Measurements from ENCODE around the gene ATAD3C.
"Not testable (repeated sequence)": the region's sequence is repeated elsewhere in the genome, so short reads cannot be mapped to it uniquely, and the experiment has no call there.

The ATAD3C gene

GRCh38 chr1:1505366-1505798 lies 55.9 kb downstream of the ATAD3C start:
- peak; percentile 47 for DNase-seq (ENCODE audit: low spot score)

GRCh38 chr1:1505801-1506200 lies 56.3 kb downstream of the ATAD3C start:
- DNase-seq (ENCODE audit: low spot score), result not testable (repeated sequence)

- no peak for DNase-seq (ENCODE audit: low spot score)
These were observed 57.8 kb downstream of the ATAD3C start for GRCh38 chr1:1507305-1507704.

GRCh38 chr1:1508775-1509464 lies 59.4 kb downstream of the ATAD3C start:
- not testable (repeated sequence) for DNase-seq (ENCODE audit: low spot score)

- not testable (repeated sequence) for DNase-seq (ENCODE audit: low spot score)
These were observed 60.0 kb downstream of the ATAD3C start for GRCh38 chr1:1509465-1509850.

GRCh38 chr1:1510912-1511532 lies 61.5 kb downstream of the ATAD3C start:
- peak; percentile 67 for DNase-seq (ENCODE audit: low spot score)

- DNase-seq (ENCODE audit: low spot score), result peak; percentile 94
These were observed 62.2 kb downstream of the ATAD3C start, which contains the start of gene ATAD3A for GRCh38 chr1:1511533-1512285. Gene ATAD3A (plus strand): TSS chr1:1512162. CDS start chr1:1512269, 107 bp downstream.

- DNase-seq (ENCODE audit: low spot score), result not testable (repeated sequence)
These were observed 62.9 kb downstream of the ATAD3C start for GRCh38 chr1:1512425-1512824.

- not testable (repeated sequence) for DNase-seq (ENCODE audit: low spot score)
These were observed 64.2 kb downstream of the ATAD3C start for GRCh38 chr1:1513675-1514074.

GRCh38 chr1:1514376-1514775 lies 64.9 kb downstream of the ATAD3C start:
- DNase-seq (ENCODE audit: low spot score), result not testable (repeated sequence)

- DNase-seq (ENCODE audit: low spot score), result not testable (repeated sequence)
These were observed 67.4 kb downstream of the ATAD3C start for GRCh38 chr1:1516923-1517322.

GRCh38 chr1:1517973-1518620 lies 68.6 kb downstream of the ATAD3C start:
- DNase-seq (ENCODE audit: low spot score), result no peak

- not testable (repeated sequence) for DNase-seq (ENCODE audit: low spot score)
These were observed 69.1 kb downstream of the ATAD3C start for GRCh38 chr1:1518621-1519007.
